ENCODE measurements around the gene EMILIN3.
A peak's percentile ranks its signal among the peaks of the same experiment; 100 is the strongest.

The EMILIN3 gene

GRCh38 chr20:41342474-41343464 lies 23.8 kb downstream of the EMILIN3 start:
- no peak overlapping the region for H3K27ac ChIP-seq (ENCODE audit: low read depth, low read length)
- 88% methylated on average over 9 of the region's 9 CpGs for WGBS

GRCh38 chr20:41340327-41341055 lies 26.1 kb downstream of the EMILIN3 start, which contains the start of gene LPIN3:
TSS of gene LPIN3 (plus strand) at chr20:41340821. CDS start at chr20:41345804, 4,983 bp downstream.
- H3K9ac ChIP-seq (ENCODE audit: low read depth, low read length) = peak within 1 kb of the TSS; percentile 28; the same call in 1 of the 2 replicates
- peak within 1 kb of the TSS; percentile 57 for H3K4me3 ChIP-seq (ENCODE audit: low read length)
- 2% methylated on average over 32 of the region's 33 CpGs for WGBS
- H3K27me3 ChIP-seq (ENCODE audit: insufficient read depth, low read length) = peaks cover 14% of the 10 kb centered on the region
- peaks cover 7% of the 10 kb centered on the region for H3K4me1 ChIP-seq (ENCODE audit: insufficient read depth, low read length)
- H3K27ac ChIP-seq (ENCODE audit: low read depth, low read length) = no peak within 1 kb of the TSS
- H3K9me3 ChIP-seq (ENCODE audit: insufficient read depth, low read depth, low read length) = no peaks in the 10 kb centered on the region
- H3K36me3 ChIP-seq (ENCODE audit: insufficient read depth, low read length) = no peaks in the 10 kb centered on the region

More at GRCh38 chr20:41342474-41343464, 23.8 kb downstream of the EMILIN3 start:
- no peak overlapping the region for H3K4me3 ChIP-seq (ENCODE audit: low read length)
- H3K9ac ChIP-seq (ENCODE audit: low read depth, low read length) = no peak overlapping the region
- peaks cover 14% of the 10 kb centered on the region for H3K27me3 ChIP-seq (ENCODE audit: insufficient read depth, low read length)
- H3K4me1 ChIP-seq (ENCODE audit: insufficient read depth, low read length) = peaks cover 7% of the 10 kb centered on the region
- H3K36me3 ChIP-seq (ENCODE audit: insufficient read depth, low read length) = no peaks in the 10 kb centered on the region
- no peaks in the 10 kb centered on the region for H3K9me3 ChIP-seq (ENCODE audit: insufficient read depth, low read depth, low read length)

DNA sequence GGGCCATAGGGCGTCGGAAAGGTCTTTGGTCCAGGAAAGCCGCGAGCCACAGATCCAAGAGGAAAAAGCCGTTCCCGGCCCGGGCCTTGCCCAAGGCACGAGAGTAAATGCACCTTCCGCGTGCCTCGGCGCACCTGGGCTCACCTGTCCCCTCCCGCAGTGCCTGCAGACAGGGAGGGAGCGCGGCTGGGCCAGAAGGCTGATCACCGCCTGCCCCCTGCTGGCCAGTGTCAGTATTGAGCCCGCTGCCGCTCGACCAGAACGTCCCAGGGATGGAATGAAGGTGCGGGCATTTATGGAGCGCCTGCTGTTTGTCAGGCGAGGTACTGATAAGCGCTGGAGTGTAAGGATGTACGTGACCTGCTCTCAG lies 26.7 kb downstream of the EMILIN3 start:
- 3% methylated on average over 24 of the region's 25 CpGs for WGBS
- Histone ChIP-seq H3K4me3 (ENCODE audit: low read length) (peak overlapping the region; percentile 57), H3K9ac (ENCODE audit: low read depth, low read length) (peak overlapping the region; percentile 28; the same call in 1 of the 2 replicates)

GRCh38 chr20:41336711-41337492 lies 29.7 kb downstream of the EMILIN3 start:
- H3K9ac ChIP-seq (ENCODE audit: low read depth, low read length) = no peak overlapping the region
- H3K27ac ChIP-seq (ENCODE audit: low read depth, low read length) = no peak overlapping the region
- no peak overlapping the region for H3K4me3 ChIP-seq (ENCODE audit: low read length)
- peaks cover 7% of the 10 kb centered on the region for H3K4me1 ChIP-seq (ENCODE audit: insufficient read depth, low read length)
- WGBS = 91% methylated on average over 4 of the region's 4 CpGs
- peaks cover 14% of the 10 kb centered on the region for H3K27me3 ChIP-seq (ENCODE audit: insufficient read depth, low read length)
- no peaks in the 10 kb centered on the region for H3K9me3 ChIP-seq (ENCODE audit: insufficient read depth, low read depth, low read length)
- no peaks in the 10 kb centered on the region for H3K36me3 ChIP-seq (ENCODE audit: insufficient read depth, low read length)

More for the DNA sequence above, 26.7 kb downstream of the EMILIN3 start:
- no peaks in the 10 kb centered on the region for H3K36me3 ChIP-seq (ENCODE audit: insufficient read depth, low read length)
- peaks cover 14% of the 10 kb centered on the region for H3K27me3 ChIP-seq (ENCODE audit: insufficient read depth, low read length)
- no peaks in the 10 kb centered on the region for H3K9me3 ChIP-seq (ENCODE audit: insufficient read depth, low read depth, low read length)
- H3K4me1 ChIP-seq (ENCODE audit: insufficient read depth, low read length) = peaks cover 7% of the 10 kb centered on the region
- H3K27ac ChIP-seq (ENCODE audit: low read depth, low read length) = no peak overlapping the region

DNA sequence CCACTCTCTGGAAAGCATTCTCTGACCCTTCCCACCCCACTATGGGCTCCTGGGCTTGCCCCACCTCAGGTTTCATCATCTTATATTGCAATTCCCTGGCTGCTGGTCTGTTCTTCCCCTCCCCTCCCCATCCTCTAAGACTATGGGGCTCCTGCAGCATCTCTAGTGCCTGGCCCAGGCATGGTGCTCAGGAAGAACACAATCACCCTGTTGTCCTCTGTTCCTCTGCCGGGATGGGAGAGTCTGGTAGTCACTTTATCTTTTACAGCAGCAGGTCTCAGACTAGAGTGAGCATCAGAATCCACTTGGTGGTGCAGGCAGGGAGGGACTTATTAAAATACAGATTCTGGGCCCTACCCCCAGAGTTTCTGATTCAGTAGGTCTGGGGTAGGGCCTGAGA lies 31.0 kb downstream of the EMILIN3 start:
- Histone ChIP-seq H3K4me1 (ENCODE audit: insufficient read depth, low read length) (peaks cover 7% of the 10 kb centered on the region), H3K27me3 (ENCODE audit: insufficient read depth, low read length) (peaks cover 14% of the 10 kb centered on the region), H3K4me3 (ENCODE audit: low read length) (no peak overlapping the region), H3K36me3 (ENCODE audit: insufficient read depth, low read length) (no peaks in the 10 kb centered on the region), H3K27ac (ENCODE audit: low read depth, low read length) (no peak overlapping the region), H3K9me3 (ENCODE audit: insufficient read depth, low read depth, low read length) (no peaks in the 10 kb centered on the region), H3K9ac (ENCODE audit: low read depth, low read length) (no peak overlapping the region)
- 92% methylated on average over 1 of the region's 1 CpG for WGBS

- H3K36me3 ChIP-seq (ENCODE audit: insufficient read depth, low read length) = no peaks in the 10 kb centered on the region
- peaks cover 13% of the 10 kb centered on the region for H3K27me3 ChIP-seq (ENCODE audit: insufficient read depth, low read length)
- WGBS = 91% methylated on average over 15 of the region's 15 CpGs
- no peaks in the 10 kb centered on the region for H3K9me3 ChIP-seq (ENCODE audit: insufficient read depth, low read depth, low read length)
- peaks cover 6% of the 10 kb centered on the region for H3K4me1 ChIP-seq (ENCODE audit: insufficient read depth, low read length)
- H3K27ac ChIP-seq (ENCODE audit: low read depth, low read length) = no peak overlapping the region
- no peak overlapping the region for H3K4me3 ChIP-seq (ENCODE audit: low read length)
- H3K9ac ChIP-seq (ENCODE audit: low read depth, low read length) = no peak overlapping the region
Measured at GRCh38 chr20:41334443-41335421, 31.9 kb downstream of the EMILIN3 start.

GRCh38 chr20:41334036-41334435 lies 32.6 kb downstream of the EMILIN3 start:
- H3K9me3 ChIP-seq (ENCODE audit: insufficient read depth, low read depth, low read length) = no peaks in the 10 kb centered on the region
- no peak overlapping the region for H3K9ac ChIP-seq (ENCODE audit: low read depth, low read length)
- no peak overlapping the region for H3K27ac ChIP-seq (ENCODE audit: low read depth, low read length)
- 92% methylated on average over 2 of the region's 2 CpGs for WGBS
- H3K4me3 ChIP-seq (ENCODE audit: low read length) = no peak overlapping the region
- H3K27me3 ChIP-seq (ENCODE audit: insufficient read depth, low read length) = peaks cover 6% of the 10 kb centered on the region
- no peaks in the 10 kb centered on the region; the same call in 1 of the 2 replicates for H3K4me1 ChIP-seq (ENCODE audit: insufficient read depth, low read length)
- no peaks in the 10 kb centered on the region for H3K36me3 ChIP-seq (ENCODE audit: insufficient read depth, low read length)

- Histone ChIP-seq H3K9me3 (ENCODE audit: insufficient read depth, low read depth, low read length) (no peaks in the 10 kb centered on the region), H3K36me3 (ENCODE audit: insufficient read depth, low read length) (no peaks in the 10 kb centered on the region), H3K27ac (ENCODE audit: low read depth, low read length) (no peak overlapping the region), H3K4me1 (ENCODE audit: insufficient read depth, low read length) (no peaks in the 10 kb centered on the region; the same call in 1 of the 2 replicates), H3K27me3 (ENCODE audit: insufficient read depth, low read length) (no peaks in the 10 kb centered on the region), H3K9ac (ENCODE audit: low read depth, low read length) (no peak overlapping the region), H3K4me3 (ENCODE audit: low read length) (no peak overlapping the region)
- 91% methylated on average over 4 of the region's 4 CpGs for WGBS
Measured at GRCh38 chr20:41331731-41332130, 34.9 kb downstream of the EMILIN3 start.

GRCh38 chr20:41330941-41331340 lies 35.7 kb downstream of the EMILIN3 start:
- 94% methylated on average over 1 of the region's 1 CpG for WGBS
- H3K4me1 ChIP-seq (ENCODE audit: insufficient read depth, low read length) = no peaks in the 10 kb centered on the region; the same call in 1 of the 2 replicates
- no peaks in the 10 kb centered on the region for H3K36me3 ChIP-seq (ENCODE audit: insufficient read depth, low read length)
- H3K27me3 ChIP-seq (ENCODE audit: insufficient read depth, low read length) = no peaks in the 10 kb centered on the region
- no peak overlapping the region for H3K4me3 ChIP-seq (ENCODE audit: low read length)
- no peak overlapping the region for H3K9ac ChIP-seq (ENCODE audit: low read depth, low read length)
- H3K9me3 ChIP-seq (ENCODE audit: insufficient read depth, low read depth, low read length) = no peaks in the 10 kb centered on the region
- H3K27ac ChIP-seq (ENCODE audit: low read depth, low read length) = no peak overlapping the region

GRCh38 chr20:41330343-41330720 lies 36.3 kb downstream of the EMILIN3 start:
- no peak overlapping the region for H3K4me3 ChIP-seq (ENCODE audit: low read length)
- no peaks in the 10 kb centered on the region; the same call in 1 of the 2 replicates for H3K4me1 ChIP-seq (ENCODE audit: insufficient read depth, low read length)
- H3K27me3 ChIP-seq (ENCODE audit: insufficient read depth, low read length) = no peaks in the 10 kb centered on the region
- H3K9me3 ChIP-seq (ENCODE audit: insufficient read depth, low read depth, low read length) = no peaks in the 10 kb centered on the region
- 93% methylated on average over 5 of the region's 5 CpGs for WGBS
- no peak overlapping the region for H3K27ac ChIP-seq (ENCODE audit: low read depth, low read length)
- H3K9ac ChIP-seq (ENCODE audit: low read depth, low read length) = no peak overlapping the region
- H3K36me3 ChIP-seq (ENCODE audit: insufficient read depth, low read length) = no peaks in the 10 kb centered on the region

All from HUES64 (cell line).